Right ventricle myocardium inferior (tissue), 1 donor: ENCODE measurements around the gene NES. TPM values are rescaled to one million over a fixed set of nuclear protein-coding genes. Genes with fewer than 3 reads are reported as not detected.
A peak's percentile ranks its signal among the peaks of the same experiment; 100 is the strongest.
"Not testable (repeated sequence)": the region's sequence is repeated elsewhere in the genome, so short reads cannot be mapped to it uniquely, and the experiment has no call there.

Experiments used
- ATAC-seq: fragments of 200-7000 bp; cut with Tn5 transposase; one replicate; pipeline ENCODE4 v1.9.1; 2020; ENCODE audit warnings: mild to moderate bottlenecking, moderate library complexity
- DNase-seq: peaks from one replicate; pipeline ENCODE4 v3.0.0; 2021; ENCODE audit errors: missing footprints
- intact Hi-C: fragments of 100-400 bp; cut with DNase I; formaldehyde crosslinking; loops from one replicate; pipeline ENCODE4 v1.11.0; 2022
- total RNA-seq: library from RNA; stranded (reverse); fragmentation: NEBNext Ultra II Directional; extraction: Animal tissue kit (Norgen Biotek cat#: 25700); gene quantifications from one replicate; pipeline ENCODE4 v1.2.1, GENCODE V29; 2021
- donor health status: DM: no; HTN: yes; CAD: no; lungs with severe emphysema.

Gene NES
- total RNA-seq, 1 donor from 2014 or later: 131 TPM

DNA sequence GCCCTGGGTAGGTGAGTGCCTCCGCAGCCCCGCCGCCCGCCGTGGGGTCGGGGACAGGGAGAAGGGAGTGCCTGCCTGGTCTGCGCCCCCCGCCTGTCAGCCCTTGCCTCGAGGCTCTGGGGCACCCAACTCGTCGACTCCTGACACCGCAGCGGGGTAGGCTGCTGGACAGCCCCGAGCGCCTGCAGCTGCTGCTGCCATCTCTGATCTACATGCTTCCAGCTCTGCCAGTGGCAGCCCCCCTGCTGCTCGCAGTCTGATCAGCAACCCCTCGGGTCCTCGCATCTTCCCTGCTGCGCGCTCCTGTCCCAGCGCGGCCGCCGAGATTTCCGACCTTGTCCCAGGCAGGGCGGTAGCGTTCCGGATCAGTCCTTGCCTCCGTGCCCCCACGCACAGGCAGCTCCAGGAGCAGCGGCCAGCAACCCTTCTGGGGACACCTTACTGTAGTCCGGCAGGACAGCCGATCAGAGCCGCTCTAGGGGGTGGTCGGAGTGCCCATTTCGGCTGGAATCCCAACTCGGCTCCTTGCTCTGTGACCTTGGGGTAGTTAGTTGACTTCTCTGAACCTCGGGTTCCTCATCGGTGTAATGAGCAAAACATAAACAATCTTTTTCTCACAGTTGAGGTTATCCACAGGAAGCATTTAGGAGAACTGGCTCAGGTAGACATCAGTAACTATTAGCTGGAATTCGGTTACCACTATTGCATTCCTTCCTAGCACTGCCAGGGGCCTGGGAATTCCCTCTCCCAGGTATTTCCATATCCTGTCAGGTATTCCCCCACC lies 34.8 kb downstream of the NES start:
- intact Hi-C loops: no loop called here
- ATAC-seq: no peak
- DNase-seq: peak; percentile 59

- ATAC-seq (peak; percentile 36), DNase-seq (peak; percentile 56)
- intact Hi-C loops: no loop called here
Observed at GRCh38 chr1:156641761-156642264, 35.4 kb downstream of the NES start, which contains the start of gene BCAN. Gene BCAN, plus strand, starts transcription at chr1:156642117. Its CDS starts 3,938 bp downstream, at chr1:156646055.

DNA sequence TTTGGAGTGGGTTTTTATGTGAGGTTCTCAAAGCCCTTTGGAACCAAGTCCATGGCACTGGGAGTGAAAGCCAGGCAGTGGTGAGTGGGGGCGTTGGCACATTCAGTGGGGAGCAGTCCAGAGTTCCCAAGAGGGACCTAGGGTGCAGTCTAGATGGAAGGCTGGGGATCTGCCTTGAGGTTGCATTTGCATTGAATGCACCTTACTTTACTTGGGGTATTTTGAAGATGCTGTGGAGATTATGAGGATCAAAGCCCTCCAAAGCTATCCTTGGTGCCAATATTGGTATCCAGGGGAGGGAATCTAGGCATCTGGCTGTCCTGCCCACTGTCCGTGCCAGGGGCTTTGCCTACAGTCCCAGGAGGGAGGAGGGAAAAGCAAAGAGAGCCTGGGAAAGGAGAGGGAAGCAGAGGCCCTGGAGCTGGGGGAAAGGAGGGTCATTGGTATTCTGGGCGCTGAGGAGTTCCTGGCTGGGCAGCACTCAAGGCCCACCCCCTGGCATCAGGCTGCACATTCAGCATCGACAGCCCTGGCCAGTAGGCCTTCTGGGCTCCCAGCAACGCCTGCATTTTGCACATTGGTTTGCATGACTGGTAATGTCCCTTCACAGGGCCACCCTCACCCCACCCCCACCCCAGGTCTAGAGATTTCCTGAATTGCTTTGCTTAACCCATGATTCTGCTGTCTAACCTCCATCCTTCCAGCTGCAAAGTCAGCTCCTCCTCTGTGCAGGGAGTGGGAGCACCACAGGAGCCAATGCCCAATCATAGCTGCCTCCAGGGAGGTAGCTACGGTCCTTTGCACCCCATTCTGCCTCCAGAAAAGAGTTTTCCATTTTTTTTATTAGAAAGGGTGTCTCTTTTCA lies 36.1 kb downstream of the NES start:
- intact Hi-C loops: no loop called here
- no peak for ATAC-seq
- no peak for DNase-seq

- intact Hi-C loops: no loop called here
- ATAC-seq (no peak), DNase-seq (no peak)
Observed at GRCh38 chr1:156639601-156640101, 37.6 kb downstream of the NES start.

DNA sequence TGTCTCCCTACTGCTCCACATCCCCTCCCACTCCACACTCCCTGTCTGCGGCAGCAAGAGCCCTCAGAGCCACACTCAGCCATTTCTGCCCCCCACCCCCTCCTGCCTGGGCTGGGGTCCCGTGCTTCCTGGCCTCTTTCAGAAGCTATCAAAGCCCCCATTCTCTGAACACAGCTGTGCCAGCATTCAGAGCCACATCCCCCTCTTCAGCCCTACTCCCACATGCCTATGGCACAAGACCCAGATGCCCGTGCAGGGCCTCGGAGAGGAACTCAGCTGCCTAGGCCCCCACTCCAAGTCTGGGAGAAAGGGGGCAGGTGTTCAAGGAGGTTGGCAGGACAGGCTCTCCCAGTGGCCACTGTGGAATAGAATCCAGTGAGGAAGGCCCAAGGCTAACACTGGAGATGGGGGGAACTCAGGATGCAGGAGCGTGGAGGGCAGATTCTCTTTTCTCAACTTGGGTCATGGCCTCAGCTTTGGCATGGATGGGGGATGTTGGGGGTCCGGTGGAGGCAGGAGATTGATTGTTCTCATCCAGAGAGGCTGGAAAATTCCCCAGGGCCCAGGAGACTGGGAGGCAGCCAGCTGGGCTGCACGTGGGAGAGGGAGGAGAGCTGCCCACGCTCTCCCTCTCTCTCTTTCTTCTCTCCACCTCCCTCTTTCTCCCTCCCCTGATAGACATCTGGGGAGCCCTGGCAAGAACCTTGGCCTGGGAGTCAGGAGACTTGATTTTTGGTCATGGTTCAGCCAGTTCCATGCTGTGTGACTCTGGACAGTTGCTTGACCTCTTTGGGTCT lies 38.8 kb downstream of the NES start:
- intact Hi-C loops: no loop called here
- no peak for ATAC-seq
- DNase-seq: peak; percentile 60

DNA sequence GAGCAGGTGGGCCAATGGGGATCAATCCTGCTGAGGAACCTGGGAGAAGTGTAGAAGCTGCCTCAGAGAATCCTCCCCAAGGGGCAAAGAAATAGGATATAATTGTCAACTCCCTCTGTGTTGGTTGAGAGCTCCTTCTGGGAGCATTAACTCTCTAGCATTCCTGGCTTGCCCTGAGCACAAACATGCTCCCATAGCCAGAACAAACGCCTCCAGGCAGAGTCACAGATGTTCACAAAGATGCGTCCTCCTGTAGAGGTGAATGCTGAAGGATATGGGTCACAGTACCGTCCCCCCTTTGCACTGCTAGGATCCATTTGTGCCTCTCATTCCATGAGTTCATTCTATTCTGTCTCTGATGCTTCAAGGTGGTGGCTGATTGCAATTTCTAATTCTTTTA lies 44.9 kb downstream of the NES start:
- ATAC-seq (no peak), DNase-seq (no peak)
- intact Hi-C loops: no loop called here

GRCh38 chr1:156631152-156631551 lies 46.1 kb downstream of the NES start:
- intact Hi-C loops, ATAC-seq: not testable (repeated sequence)
- DNase-seq: peak; percentile 9

DNA sequence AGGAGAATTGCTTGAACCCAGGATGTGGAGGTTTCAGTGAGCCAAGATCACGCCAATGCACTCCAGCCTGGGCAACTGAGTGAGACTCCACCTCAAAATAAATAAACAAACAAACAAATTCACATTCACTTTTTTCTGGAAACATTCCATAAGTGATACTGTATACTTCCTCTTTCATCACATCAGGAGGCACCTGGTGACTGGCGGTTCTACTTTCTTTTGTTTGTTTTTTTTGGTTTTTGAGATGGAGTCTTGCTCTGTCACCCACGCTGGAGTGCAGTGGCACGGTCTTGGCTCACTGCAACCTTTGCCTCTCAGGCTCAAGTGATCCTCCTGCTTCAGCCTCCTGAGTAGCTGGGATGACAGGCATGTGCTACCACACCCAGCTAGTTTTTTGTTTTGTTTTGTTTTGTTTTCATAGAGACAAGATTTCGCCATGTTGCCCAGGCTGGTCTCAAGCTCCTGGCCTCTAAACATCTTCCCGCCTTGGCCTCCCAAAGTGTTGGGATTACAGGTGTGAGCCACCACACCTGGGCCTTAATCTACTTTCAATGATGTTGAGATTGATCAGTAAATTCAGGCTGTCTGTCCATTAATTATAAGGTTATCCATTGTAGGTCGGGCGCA lies 47.3 kb downstream of the NES start:
- DNase-seq (no peak), ATAC-seq (no peak)
- intact Hi-C loops: no loop called here

- DNase-seq (no peak), ATAC-seq (no peak)
- intact Hi-C loops: loop anchor here (2.0 kb wide), 1 partner anchor 51 kb away; no protein-coding TSS in a partner anchor
Observed at GRCh38 chr1:156627313-156627880, 49.8 kb downstream of the NES start.

DNA sequence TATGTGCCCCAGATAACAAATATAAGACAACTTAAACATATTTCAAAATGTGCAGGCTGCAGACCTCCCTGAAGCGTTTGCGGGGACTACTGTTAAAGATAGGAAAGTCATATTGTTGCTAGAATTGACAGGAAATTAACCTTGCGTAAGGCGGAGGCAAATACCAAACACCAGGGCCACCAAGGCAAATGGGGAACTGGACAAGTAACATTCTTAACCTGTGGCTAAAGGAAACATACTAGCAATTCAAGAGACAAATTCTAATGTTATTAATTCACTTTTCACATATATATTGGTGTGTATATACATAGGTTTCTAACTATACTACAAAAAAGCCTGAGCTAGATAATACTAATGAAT lies 51.1 kb downstream of the NES start:
- intact Hi-C loops: loop anchor here (1.0 to 2.0 kb wide), 2 partner anchors 31 to 53 kb away; no protein-coding TSS in a partner anchor
- DNase-seq (no peak), ATAC-seq (no peak)

DNA sequence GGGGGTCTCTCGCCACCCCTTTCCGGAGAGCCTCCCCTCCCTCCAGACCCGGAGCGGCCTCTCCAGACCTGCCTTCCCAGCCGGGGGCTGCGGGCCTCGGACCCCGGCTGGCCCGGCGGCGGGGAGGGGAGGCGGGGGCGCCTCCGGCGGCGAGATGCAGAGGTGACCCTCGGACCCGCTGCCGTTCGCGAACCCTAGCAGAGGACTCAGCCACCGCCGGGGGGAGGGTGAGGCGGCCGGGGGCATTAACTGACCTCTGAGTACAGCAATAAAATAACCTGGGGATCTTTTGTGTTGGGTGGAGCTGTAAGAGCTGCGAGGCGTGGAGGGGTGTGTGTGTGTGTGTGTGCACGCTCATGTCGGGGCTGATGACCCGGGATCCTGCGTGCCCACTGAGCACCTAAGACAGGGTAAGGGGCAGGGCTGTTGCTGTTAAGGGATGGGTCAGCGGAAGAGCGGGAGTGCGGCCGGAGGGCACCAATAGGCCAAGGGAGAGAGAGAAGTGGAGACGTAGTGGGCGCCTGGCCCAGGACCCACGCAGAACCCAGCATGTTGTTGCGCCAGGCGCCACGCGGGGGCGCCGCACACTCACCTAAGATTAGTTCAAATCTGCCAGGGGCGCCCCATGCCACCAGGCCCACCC lies 51.6 kb downstream of the NES start:
- ATAC-seq (peak; percentile 62), DNase-seq (peak; percentile 84)
- intact Hi-C loops: loop anchor here (1.0 to 2.0 kb wide), 2 partner anchors 32 to 53 kb away; no protein-coding TSS in a partner anchor

DNA sequence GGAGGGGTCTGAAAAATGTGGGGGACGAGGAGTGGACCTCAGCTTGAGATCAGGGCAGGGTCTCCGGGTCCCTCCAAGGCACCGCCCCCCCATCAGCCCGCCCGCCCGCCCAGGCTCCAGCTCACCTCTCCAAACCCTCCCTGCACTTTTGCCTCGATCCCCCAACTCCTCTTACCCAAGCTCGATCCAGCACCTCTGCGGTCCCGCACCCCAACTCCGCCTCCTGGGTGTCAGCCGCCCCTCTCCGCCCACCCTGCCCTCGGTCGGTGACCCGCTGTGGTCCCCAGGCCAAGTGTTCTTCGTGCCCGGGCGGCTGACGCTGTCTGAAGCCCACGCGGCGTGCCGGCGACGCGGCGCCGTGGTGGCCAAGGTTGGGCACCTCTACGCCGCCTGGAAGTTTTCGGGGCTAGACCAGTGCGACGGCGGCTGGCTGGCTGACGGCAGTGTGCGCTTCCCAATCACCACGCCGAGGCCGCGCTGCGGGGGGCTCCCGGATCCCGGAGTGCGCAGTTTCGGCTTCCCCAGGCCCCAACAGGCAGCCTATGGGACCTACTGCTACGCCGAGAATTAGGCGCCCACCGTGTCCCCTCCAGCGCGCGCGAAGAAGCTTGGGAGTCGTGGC lies 52.3 kb downstream of the NES start:
- DNase-seq (no peak), ATAC-seq (no peak)
- intact Hi-C loops: no loop called here

DNA sequence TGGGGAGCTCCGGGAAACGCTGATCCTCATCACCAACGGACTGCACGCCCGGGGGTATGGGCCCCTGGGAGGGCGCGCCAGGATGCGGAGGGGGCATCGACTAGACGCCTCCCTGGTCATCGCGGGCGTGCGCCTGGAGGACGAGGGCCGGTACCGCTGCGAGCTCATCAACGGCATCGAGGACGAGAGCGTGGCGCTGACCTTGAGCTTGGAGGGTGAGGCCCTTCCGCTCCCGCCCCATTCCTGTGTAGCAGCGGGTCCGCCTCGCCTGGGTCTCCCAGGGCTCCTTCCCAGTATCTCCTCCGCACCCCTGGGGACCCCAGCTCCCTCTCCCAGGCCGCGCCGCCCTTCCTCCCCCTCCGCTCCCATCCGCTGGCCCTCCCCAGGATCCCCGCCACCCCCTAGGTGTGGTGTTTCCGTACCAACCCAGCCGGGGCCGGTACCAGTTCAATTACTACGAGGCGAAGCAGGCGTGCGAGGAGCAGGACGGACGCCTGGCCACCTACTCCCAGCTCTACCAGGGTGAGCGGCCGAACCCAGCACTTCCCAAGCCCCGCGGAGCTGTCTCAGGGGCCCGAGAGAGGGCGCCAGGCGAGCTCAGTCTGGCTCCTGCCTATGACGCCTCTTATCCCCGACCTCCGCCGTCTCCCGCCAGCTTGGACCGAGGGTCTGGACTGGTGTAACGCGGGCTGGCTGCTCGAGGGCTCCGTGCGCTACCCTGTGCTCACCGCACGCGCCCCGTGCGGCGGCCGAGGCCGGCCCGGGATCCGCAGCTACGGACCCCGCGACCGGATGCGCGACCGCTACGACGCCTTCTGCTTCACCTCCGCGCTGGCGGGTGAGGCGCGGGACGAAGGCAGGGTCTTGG lies 53.0 kb downstream of the NES start:
- DNase-seq (no peak), ATAC-seq (peak; percentile 71)
- intact Hi-C loops: no loop called here

DNA sequence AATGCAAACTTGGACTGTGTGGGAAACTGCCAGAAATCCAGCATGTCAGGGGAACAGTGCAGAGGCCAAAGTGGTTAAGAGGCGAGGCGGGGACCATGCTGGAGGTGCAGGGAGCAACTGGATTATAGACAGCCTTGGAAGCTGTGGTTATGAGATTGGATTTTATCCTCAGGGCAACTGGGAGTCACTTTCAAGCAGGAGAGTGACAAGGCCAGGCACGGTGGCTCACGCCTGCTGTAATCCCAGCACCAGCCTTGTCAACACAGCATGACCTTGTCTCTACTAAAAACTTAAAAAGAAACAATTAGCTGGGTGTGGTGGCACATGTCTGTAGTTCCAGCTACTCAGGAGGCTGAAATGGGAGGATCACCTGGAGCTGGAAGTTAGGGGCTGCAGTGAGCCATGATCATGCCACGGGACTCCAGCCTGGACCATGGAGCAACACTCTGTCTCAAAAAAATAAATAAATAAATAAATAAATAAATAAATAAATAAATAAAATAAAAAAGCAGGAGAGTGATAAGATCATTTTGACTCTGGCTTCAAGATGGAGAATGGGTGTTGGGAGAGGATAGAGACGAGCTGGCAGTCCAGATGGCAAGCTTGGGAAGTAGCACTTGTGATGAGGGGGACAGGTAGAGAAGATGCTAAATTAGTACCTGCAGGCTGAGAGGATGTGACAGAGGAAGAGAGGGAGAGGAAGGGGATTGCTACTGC lies 54.5 kb downstream of the NES start:
- ATAC-seq (no peak), DNase-seq (no peak)
- intact Hi-C loops: no loop called here

DNA sequence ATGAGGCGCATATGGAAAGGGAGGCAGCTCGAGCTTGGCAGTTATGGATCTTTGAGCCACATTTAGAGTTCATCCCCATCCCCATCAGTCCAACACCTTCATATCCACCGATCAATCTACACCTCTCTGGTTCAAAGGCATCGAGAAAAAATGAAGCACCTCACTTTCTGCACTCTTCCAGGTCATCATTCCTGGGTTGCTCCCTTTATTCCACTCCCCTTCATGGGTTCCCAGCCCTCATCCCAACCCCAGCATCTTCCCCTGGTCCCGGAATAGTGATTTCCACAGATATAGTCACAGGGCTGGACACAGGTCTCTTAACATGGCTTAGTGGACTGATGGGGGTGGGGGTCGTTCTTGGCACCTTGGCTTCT lies 57.6 kb downstream of the NES start:
- ATAC-seq: no peak
- DNase-seq: no peak
- intact Hi-C loops: no loop called here
